DMS79 (cell line): Measurements from ENCODE around the gene DLD.
A peak's percentile ranks its signal among the peaks of the same experiment; 100 is the strongest.
"Not testable (repeated sequence)": the region's sequence is repeated elsewhere in the genome, so short reads cannot be mapped to it uniquely, and the experiment has no call there.

Experiments
- DNase-seq: peaks from one replicate; lab custom pipeline; 2025; lab: John Stamatoyannopoulos, UW

DLD gene

DNA sequence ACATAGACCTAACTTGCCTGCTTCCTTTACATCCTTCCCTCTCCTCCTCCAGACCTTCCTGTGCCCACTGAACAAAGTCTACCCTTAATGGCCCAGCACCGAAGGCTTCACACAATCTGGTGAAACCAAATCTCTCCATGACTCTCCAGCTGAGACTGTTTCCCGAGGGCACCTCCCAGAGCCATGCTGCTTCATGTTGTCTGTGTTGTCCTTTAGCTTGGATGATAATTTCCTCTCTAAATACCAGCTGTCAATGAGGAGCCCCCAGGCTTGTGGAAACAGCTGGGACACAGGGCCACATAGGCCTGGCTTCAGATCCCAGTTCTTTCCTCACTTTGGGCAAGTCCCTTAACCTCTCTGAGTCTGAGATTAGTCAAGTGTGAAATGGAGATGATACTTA lies 54.3 kb downstream of the DLD start:
- no peak for DNase-seq

DNA sequence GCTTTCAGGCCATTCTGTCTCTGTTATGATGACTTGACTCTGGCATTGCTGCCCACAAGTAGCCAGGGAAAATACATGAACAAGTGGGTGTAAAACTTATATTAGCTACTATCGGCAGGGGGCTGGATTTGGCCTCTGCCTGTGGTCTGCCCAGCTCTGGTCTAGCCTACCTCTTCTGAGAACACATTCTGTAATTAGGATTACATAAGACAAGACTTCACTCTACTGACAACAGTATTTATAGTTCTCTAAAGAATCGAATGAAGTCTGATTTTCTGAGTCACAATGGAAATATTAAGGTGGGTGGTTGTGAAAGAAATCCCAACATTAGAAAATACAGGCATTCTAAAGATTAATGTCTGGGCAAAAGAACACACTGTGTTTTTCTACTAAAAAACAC lies 55.5 kb downstream of the DLD start:
- no peak for DNase-seq

DNA sequence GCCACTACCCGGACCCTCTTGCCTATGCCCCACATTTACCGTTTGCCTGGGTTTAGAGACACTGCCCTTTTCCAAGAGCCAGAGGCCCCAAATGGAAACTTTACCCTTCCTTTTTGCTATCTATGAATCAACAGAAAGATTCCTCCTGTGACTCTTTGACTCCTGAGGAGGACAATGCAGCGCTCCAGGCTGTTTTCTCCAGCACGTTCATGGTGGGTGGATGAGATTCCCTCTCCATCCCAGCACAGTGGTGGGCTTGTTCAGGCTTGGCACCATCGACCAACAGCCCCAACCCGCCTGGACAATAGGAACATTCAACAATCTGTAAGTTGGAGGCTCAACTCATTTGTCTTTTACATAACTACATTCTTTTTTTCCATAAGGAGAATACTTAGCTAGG lies 55.9 kb downstream of the DLD start:
- DNase-seq = no peak

DNA sequence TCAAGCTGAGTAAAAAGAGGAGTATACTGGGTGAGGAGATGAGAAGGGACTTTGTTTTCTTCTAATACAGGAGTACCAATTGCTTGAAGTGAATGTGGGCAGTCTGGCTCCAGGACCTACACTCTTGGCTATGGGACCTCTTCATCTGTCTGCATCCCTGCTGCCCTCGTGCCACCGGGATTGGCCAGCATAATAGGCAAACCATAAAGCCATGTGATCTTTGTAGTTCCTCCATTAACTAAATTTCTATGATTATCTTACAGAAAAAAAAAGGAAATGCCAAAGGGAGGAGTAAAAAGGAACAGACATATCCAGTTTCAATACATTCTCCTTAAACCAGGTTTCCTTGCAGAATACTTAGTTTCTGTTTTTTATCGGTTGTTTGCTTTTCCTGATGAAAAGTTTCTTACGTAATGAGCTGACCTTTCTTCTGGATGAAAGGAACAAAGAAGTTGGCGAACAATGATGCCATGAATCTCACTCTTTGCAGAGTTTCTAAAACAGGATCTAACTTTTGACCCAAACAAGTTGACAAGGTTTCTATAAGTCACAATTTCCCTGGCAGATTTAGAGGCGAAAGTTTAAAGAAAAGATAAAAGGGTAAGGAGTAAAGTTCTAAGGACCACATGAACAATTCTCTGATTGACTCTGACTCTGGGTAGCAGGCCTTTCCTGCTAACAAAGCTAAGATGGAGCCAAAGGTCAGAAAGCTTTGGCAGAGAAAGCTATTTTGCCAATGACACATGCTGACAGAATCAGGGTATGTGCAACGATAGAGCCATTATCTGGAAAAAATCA lies 57.9 kb downstream of the DLD start:
- DNase-seq = no peak

DNA sequence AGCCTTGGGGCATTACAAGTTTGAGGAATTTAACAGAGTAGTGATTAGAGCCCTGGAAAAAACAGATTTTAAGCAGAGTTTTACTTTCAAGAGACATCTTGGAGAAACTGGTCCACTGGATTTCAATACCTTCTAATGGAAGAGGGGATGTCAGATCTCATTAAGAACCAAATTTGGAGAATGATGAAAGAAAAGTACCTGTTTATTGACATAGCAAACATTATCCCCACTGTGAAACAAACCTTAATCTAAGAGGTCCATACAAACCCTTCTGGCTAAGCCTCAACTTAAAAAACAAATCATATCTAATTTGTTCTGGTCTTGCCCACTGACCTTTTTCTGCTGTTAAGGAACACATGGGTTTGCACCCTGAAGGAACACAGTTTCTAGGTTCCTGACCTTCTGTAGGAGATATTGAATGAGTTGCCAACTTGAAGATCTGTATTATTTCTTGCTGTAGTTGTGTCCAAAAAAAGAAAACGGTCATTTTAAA lies 58.5 kb downstream of the DLD start:
- no peak for DNase-seq

DNA sequence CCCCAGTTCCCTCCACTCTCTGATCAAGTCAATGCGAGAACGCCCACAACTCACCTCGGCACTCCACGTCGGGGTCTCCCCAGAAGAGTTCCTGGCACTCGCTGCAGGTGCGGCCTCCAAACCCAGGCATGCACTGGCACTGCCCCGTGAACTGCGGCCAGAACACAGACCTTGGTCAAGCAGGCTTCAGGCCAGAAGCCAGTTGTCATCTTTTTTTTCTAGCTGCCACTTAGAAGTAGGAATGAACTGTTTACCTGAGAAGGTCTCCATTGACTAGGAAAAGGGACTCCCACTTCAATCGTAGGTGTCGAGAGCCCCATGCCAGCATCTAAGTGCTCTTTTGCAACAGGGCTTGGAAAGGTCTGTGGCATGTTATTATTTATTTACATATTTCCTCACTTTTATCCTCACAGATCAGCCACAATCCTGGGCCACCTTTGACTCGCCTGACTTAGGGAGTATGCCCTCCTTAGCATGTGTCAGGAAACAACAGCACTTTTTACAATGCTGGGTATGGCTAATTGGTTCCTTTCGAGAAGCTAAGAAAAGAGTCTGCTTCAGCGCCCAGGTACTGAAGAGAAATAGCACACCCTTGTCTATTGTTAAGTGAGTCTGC lies 60.3 kb downstream of the DLD start:
- DNase-seq = peak; percentile 35

DNA sequence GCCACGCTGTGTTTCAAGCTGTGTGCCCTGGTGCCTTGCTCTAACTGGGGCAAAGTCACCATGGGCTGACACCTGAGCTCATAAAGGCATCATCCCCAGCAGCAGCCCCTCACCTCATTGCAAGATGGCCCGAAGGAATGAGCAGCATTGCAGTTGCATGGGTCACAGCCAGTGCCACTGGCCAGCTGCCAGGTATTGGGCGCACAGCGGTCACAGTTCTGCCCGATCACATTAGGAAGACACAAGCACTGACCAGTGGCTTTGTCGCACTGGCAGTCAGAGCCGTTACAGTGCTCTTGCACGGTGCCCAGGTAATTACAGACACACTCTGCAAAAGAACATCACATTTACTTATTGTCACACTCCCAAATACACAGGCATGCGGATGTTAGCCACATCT lies 60.9 kb downstream of the DLD start:
- DNase-seq = no peak

DNA sequence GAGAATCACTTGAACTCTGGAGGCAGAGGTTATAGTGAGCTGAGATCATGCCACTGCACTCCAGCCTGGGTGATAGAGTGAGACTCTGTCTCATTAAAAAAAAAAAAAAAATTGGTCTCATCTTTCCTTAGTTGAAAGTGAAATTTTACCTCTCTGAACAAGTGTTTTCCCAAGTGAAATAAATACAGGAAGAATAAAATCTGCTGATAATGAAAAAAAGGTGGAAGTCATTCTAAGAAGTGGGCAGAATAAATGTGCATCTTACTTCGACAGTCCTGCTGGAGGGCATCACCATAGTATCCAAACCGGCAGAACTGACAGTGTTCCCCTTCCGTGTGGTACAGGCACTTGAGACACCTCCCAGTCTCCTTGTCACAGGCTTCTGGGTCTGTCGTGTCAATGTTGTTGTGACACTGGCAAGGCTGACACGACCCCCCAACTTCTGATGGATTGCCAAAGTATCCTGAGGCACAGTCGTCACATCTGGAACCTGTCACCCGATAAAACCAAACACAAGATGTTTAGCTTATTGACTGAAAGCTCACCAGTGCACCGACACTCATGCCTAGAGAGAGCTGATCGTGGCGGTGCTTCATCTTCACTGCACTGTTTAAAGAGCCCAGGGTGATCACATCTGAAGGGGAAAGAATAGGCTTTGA lies 62.4 kb downstream of the DLD start:
- DNase-seq = no peak

DNA sequence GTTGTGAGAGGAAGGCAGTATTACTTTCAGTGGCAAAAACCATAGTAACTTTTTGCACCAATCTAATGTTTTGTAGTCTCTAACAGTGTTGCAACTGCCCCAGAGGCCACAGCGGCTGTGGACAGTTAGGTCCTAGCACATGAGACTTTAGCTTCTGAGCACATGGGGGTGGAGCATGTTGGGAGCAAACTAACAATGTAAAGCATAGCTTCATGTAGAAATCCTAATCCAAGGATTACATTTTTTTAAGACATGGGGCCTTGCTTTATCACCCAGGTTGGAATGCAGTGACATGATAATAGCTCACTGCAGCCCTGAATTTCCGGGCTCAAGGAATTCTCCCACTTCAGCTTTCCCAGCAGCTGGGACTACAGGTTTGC lies 62.9 kb downstream of the DLD start:
- no peak for DNase-seq

DNA sequence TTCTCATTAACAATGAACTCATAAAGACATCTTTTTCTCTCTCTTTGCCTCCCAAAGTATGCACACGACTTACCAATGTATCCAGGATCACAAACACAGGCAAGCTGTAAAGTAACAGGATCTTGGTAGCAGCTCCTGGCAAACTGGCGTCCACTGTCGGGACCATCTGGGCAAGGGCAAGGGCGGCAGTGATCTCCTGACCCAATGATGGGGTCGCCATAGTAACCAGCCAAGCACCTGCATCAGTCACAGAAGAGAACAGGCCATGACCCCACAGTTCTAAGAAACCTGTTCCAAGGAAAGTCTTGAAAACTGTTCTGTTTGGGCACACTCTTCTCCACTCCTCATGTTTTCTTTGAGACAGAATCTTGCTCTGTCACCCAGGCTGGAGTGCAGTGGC lies 64.4 kb downstream of the DLD start:
- DNase-seq = no peak

DNA sequence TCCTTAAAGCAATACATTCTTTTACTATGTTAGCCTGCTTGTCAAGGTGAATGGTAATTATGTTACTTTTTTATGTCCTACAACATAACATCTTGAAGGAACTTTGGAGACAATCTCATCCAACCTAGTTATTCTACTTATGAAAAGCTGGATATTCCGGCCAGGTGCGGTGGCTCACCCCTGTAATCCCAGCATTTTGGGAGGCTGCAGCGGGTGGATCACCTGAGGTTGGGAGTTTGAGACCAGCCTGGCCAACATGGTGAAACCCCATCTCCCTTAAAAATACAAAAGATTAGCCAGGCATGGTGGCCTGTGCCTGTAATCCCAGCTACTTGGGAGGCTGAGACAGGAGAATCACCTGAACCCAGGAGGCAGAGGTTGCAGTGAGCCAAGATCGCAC lies 66.0 kb downstream of the DLD start:
- DNase-seq = not testable (repeated sequence)

DNA sequence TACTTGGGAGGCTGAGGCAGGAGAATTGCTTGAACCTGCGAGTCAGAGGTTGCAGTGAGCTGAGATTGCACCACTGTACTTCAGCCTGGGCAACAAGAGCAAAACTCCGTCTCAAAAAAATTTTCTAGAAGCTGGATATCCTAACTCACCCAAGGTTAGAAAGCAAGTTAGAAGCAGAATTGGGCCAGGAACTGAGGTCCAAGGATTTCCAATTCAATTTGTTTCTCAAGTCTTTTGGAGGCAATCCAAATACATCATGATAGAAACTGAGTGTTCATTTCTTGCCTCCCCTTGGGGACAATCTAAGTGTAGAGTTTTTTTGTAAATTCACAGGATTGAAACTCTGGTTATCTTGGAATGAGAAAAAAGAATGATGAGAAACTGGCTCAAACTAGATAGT lies 66.5 kb downstream of the DLD start:
- DNase-seq = no peak

DNA sequence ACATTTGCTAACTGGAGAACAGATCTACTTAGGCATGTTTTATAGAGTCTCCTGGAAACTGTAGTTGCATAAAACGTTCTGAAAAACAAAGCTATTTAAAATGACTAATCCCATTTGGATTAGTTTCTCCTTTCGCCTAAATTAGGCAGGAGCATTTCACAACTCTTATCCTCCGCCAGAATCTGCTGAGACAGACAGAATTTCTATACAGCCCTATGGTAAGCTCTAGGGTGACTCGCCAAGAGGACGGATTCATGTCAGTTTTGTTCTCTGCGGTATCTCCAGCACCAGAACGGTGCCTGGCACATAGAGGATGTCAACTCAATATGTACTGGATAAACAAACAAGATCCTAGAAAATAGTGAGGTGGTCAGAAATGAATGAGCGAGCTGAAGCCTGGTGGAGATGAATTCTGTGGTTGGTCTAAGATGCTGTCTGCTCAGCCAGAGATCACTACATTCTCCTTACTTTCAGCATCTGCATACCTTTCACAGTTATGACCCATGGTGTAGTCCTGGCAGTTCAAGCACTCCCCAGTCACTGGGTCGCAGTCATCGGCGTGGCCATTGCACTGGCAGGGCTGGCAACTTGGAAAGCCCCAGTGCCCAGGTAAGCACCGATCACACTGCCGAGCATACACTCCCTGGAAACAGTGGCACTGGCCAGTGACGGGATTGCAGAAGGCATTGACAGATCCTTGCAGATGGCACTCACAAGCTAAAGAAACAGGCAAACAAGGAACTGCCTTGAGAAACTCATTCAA lies 68.0 kb downstream of the DLD start:
- no peak for DNase-seq

DNA sequence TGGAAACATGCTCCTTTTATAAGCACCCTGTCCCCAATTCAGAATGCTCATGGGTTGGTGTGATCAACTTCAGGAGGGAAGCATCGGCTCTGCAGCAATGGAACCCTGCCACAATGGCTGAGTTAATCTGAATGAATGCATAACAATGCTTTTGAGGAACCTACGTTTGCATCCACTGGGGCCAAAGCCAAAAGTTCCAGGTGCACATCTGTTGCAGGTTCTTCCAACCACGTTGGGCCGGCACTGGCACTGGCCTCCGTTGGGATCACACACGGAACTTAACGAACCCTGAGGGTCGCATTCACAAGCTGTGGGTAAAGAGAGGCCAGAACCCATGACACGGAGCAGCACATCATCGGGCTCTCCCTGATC lies 68.5 kb downstream of the DLD start:
- no peak for DNase-seq

DNA sequence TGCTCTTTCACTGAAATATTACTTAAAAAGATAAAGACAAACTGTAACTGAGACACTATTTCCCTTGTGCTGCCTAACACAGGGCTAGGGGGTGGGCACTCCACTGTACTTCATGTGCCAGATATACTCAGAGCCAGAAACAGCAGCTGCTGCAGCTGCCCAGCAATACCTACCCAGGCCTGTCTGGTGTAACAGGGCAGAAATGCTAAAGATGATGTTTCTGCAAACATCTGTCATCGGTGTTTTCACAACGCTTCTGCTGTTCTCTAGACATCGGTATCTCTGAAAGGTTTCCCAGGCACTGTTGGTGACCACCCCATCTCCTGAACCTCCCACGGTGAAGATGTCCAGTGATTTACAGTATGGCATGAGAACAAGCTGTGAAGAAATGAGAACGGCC lies 69.3 kb downstream of the DLD start:
- DNase-seq = no peak

DNA sequence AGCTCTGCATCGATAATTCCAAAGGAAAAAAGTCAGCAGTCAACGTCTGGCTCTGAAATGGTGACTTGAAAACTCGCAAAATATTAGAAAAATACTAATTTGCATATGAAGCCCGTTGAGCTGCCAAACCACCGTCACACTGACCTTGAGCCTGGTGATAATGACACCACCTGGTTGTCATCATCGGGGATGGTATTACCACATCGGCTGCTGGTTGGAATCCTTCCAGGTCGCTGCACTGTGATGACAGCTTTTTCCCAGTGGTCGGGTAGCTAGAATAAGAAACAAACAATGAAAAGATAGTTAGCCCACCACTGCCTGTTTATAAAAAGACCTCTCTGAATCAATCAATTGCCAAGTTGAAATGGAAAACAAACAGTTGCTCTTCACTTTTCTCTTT lies 70.4 kb downstream of the DLD start:
- DNase-seq = no peak

DNA sequence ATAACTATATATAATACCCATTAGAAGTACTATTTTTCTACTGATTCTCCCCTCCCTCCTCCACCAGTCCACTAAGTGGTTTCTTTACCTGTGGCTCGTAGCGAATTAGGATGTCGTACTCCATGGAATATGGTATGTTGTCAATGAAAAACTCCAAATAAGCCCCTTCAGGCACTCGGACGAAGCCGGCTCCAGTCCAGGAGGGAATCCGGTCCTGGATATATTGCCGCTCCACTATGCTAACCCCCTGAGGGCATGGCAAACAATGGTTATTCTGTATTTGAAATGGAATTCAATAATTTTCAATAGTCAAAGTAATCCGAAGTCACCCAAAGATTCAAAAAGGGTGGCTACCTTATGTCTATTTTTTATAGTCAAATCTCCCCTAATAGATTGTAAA lies 71.8 kb downstream of the DLD start:
- no peak for DNase-seq

DNA sequence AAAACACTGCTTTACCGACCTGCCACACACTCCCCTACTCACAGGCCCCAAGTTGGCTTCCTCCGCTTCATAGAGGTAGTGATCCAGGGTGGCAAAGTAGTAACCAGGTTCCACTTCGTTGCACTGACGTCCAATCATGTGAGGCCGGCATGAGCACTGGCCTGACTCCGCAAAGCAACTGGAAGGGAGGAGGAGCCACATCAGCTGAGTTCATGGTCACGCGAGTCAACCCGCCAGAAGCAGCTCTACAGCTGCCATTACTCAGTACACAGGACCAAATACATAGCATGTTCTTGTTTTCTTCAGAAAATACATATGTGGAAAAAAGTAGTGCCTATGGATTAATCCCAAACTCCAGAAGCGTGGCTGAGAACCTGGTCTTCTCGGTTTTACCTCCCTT lies 73.5 kb downstream of the DLD start:
- no peak for DNase-seq

DNA sequence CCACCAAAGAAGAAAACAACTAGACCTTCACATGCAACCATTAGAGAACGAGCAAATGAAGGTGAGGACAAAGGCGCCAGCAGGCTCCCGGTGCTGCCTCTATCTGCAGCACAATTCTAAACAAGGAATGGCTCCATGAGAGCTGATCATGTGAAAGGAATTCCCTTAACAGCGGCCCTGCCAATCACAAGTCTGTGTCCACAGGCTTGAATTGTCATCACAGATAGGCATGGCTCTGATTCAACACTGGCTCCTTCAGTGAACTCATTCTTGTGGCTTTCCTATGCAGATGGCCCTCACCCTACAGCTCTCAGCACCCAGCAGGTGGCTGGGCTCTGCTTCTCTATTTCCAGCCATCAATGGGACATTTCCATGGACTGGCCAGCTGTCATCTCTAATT lies 75.7 kb downstream of the DLD start:
- no peak for DNase-seq

DNA sequence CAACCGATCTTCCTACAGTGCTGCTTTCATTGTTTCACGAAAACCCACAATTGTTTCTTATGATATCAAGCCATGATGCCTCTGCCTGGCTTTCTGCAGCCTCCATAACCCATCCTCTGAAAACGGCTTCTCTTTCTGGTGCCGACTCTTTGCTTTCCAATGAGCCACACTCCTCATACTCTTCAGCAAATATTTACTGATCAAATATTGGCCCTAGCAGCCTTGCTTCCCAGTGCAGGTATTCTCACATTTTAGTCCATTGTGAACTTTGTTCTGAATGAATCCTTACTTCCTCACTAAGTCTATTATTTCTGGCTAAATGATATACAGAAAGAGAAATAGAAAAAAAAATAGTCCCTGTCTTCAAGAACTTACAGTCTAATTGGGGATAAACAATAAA lies 76.4 kb downstream of the DLD start:
- DNase-seq = no peak

DNA sequence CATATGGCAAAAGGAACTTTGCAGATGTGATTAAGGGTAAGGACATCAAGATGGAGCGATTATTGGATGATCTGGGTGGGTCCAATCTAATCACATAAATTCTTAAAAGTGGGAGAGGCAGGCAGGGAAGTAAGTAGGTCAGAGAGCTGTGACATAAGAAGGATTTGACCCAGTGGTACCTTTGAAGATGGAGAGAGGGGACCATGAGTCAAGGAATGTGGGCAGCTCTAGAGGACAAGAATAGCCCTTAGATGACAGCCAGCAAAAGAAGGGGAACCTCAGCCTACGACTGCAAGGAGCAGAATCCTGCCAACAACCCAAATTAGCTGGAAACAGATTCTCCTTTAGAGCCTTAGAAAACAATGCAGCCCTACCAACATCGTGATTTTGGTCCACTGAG lies 77.5 kb downstream of the DLD start:
- no peak for DNase-seq

DNA sequence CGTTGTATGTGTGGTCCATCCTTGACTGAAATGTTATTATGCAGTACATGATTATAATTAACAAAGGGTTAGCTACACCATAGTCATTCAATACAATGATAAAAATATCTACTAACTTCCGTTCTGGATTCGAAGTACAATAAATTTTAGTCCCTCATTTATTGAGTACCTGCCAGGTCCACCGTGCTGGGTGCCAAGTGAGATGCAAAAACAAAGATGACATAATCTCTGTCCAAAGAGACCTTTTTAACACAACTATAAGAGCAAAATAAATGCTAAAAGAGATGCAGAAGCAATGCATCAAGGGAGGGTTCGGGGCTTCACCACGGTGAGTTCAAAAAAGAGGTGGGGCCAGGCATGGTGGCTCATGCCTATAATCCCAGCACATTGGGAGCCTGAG lies 78.9 kb downstream of the DLD start:
- no peak for DNase-seq
